ENCODE measurements around the gene SEH1L.
"Not testable (repeated sequence)": the region's sequence is repeated elsewhere in the genome, so short reads cannot be mapped to it uniquely, and the experiment has no call there.

The SEH1L gene

DNA sequence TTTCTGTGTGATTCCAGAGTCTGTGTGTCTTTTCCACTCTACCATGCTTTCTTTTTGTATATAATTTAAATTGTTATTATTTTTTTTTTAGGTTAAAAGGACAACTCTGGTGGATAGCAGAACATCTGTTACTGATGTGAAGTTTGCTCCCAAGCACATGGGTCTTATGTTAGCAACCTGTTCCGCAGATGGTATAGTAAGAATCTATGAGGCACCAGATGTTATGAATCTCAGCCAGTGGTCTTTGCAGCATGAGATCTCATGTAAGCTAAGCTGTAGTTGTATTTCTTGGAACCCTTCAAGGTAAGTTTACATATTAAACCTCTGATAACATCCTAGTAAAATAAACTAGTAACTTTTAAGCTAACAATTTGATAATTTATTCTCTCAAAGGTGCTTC is 15.3 kb downstream of the SEH1L start:
- no peak for TF ChIP-seq Cebpa-rat (IDR thresholded peaks at IDR 0.05)
- Histone ChIP-seq H3K36me3 (peaks cover 99% of the 10 kb centered on the region), H3K4me3 (no peak overlapping the region), H3K27ac (no peak overlapping the region), H3K27me3 (no peaks in the 10 kb centered on the region), H3K4me1 (peaks cover 23% of the 10 kb centered on the region), H3K9ac (no peak overlapping the region), H3K9me3 (peaks cover 12% of the 10 kb centered on the region), H3K4me2 (no peak overlapping the region), H4K20me1 (peaks cover 27% of the 10 kb centered on the region)

DNA sequence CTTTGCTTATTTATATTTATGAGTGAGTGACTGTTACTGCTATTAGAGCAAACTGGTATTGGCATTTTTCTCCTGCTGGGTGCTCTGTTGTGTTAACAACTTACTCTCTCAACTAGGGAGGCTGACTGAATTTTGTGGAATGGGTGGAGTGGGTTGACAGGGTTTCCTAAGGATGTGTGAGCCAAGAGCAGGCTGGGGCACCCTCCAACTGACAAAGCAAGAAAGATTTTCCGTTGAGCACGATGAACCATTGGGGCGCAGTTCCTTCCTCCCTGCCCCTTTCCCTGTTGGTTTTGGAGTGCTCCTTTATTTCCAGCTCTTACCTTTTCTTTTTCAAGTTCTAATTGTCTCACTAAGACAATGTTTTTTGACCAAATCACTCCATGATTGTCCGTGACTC is 20.3 kb downstream of the SEH1L start:
- no peak for TF ChIP-seq Cebpa-rat (IDR thresholded peaks at IDR 0.05)
- H3K4me2 ChIP-seq: peak overlapping the region; percentile 86
- H3K27me3 ChIP-seq: no peaks in the 10 kb centered on the region
- H4K20me1 ChIP-seq: no peaks in the 10 kb centered on the region
- peaks cover 89% of the 10 kb centered on the region for H3K36me3 ChIP-seq
- H3K4me1 ChIP-seq: peaks cover 40% of the 10 kb centered on the region
- H3K9me3 ChIP-seq: peaks cover 3% of the 10 kb centered on the region; the same call in 1 of the 2 replicates
- H3K27ac ChIP-seq: peak overlapping the region; percentile 80
- peak overlapping the region; percentile 70 for H3K9ac ChIP-seq
- H3K4me3 ChIP-seq: peak overlapping the region; percentile 40; the same call in 1 of the 2 replicates

DNA sequence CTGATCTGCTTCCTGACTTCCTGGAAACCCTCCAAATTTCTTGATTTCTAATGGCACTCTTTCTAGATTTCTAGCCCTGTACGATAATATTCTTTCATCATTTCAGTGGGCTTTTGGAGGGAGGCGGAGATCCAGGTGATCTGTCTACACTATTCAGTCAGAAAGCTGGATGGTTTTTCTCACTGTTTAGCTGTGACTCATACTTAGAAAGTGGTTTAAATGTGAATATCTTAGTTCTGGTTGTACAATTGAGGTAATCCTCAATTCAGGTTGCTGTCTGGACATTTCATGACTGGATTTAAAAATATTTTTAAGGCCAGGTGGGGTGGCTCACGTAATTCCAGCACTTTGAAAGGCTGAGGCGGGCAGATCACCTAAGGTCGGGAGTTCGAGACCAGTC is 20.8 kb downstream of the SEH1L start:
- peaks cover 40% of the 10 kb centered on the region for H3K4me1 ChIP-seq
- peak overlapping the region; percentile 86 for H3K4me2 ChIP-seq
- no peak overlapping the region for H3K9ac ChIP-seq
- H3K4me3 ChIP-seq: no peak overlapping the region; the same call in 1 of the 2 replicates
- peak overlapping the region; percentile 80 for H3K27ac ChIP-seq
- no peaks in the 10 kb centered on the region for H4K20me1 ChIP-seq
- H3K36me3 ChIP-seq: peaks cover 89% of the 10 kb centered on the region
- H3K27me3 ChIP-seq: no peaks in the 10 kb centered on the region
- TF ChIP-seq Cebpa-rat (IDR thresholded peaks at IDR 0.05): no peak
- H3K9me3 ChIP-seq: peaks cover 2% of the 10 kb centered on the region; the same call in 1 of the 2 replicates

DNA sequence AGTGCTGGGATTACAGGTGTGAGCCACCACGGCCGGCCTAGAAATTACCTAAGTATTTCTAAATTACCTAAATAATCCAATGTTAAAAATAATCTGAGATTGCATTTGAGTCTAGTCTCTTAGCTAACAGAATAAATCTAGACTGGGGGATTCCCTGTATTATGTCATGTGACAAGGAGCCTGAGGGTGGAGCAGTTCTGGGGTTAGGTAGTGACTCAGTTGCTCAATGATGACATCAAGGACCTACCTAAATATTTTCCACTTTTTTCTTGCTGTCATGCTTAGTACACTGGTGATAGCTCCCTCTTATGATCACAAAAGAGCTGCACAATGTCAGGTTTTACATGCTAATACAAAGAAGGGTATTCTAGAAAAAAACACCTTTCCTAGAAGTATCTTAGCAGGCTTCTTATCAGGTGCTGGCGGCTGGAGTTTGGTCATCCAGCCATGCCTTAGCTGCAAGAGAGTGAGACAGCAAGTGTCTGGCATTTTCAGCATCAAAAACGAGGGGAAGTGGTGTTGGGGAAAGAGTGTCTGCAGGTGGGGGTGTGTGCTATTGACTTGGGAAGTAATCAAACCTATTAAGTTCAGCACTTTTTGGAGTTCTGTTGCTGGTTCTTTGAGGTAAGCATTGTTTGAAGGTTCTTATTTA is 25.9 kb downstream of the SEH1L start:
- Histone ChIP-seq H3K9me3 (peaks cover 11% of the 10 kb centered on the region), H3K4me1 (peaks cover 15% of the 10 kb centered on the region)
- TF ChIP-seq Cebpa-rat (IDR thresholded peaks at IDR 0.05): no peak

DNA sequence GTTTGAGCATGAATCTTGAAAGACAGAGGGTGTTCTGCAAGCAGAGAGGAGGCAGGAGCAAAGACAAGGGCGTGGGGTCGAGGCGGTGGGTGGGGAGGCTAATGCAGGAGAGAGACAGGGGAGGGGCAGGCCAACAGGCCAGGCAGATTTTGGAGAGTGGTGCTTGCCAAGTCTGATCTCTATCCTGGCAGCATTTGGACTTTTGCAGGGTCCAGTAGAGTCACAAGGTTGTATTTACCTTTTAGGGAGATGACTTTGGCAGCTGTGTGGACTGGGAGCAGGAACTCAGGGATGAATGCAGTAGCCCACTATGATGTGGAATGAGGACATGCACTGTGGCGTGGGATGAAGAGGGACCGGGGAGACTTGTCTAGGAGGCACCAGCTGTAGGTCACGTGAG is 27.7 kb downstream of the SEH1L start:
- peaks cover 85% of the 10 kb centered on the region for H3K36me3 ChIP-seq
- H3K4me1 ChIP-seq: no peaks in the 10 kb centered on the region

More for the DNA sequence above, 25.9 kb downstream of the SEH1L start:
- Histone ChIP-seq H3K27ac (no peak overlapping the region), H3K4me3 (no peak overlapping the region), H3K27me3 (no peaks in the 10 kb centered on the region), H3K9ac (no peak overlapping the region), H3K4me2 (no peak overlapping the region), H4K20me1 (no peaks in the 10 kb centered on the region; the same call in 1 of the 2 replicates), H3K36me3 (peaks cover 90% of the 10 kb centered on the region)

DNA sequence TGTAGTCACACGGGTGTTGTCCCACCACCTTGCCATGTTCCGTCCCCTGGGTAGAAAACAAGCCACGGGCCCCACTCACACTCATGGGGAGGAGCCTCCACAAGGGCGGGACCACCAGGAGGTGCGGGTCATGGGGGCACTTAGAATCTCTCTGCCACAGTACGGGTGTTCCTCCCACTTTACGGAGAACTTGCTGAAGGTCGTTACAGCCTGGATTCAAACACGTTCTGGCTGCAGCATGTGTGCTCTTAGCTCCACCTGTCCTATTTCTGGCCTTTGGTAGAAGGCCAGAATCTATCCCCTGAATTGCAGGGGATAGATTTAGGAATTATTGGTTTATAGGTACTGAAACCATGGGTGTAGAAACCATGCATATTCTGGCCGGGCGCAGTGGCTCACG is 28.5 kb downstream of the SEH1L start:
- Histone ChIP-seq H3K9me3 (peaks cover 13% of the 10 kb centered on the region), H3K27ac (no peak overlapping the region), H4K20me1 (no peaks in the 10 kb centered on the region; the same call in 1 of the 2 replicates), H3K27me3 (no peaks in the 10 kb centered on the region), H3K4me1 (no peaks in the 10 kb centered on the region), H3K4me3 (no peak overlapping the region), H3K4me2 (no peak overlapping the region), H3K36me3 (peaks cover 77% of the 10 kb centered on the region), H3K9ac (no peak overlapping the region)
- TF ChIP-seq Cebpa-rat (IDR thresholded peaks at IDR 0.05): no peak

More for the DNA sequence above, 27.7 kb downstream of the SEH1L start:
- Histone ChIP-seq H3K9ac (no peak overlapping the region), H3K27ac (no peak overlapping the region), H3K9me3 (peaks cover 13% of the 10 kb centered on the region), H3K4me3 (no peak overlapping the region), H3K27me3 (no peaks in the 10 kb centered on the region), H3K4me2 (no peak overlapping the region), H4K20me1 (no peaks in the 10 kb centered on the region; the same call in 1 of the 2 replicates)
- TF ChIP-seq Cebpa-rat (IDR thresholded peaks at IDR 0.05): no peak

DNA sequence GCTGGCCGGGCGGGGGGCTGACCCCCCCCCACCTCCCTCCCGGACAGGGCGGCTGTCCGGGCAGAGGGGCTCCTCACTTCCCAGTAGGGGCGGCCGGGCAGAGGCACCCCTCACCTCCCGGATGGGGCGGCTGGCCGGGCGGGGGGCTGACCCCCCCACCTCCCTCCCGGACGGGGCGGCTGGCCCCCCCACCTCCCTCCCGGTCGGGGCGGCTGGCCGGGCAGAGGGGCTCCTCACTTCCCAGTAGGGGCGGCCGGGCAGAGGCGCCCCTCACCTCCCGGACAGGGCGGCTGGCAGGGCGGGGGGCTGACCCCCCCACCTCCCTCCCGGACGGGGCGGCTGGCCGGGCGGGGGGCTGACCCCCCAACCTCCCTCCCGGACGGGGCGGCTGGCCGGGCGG is 32.3 kb downstream of the SEH1L start:
- H3K9ac ChIP-seq, H3K4me2 ChIP-seq, H3K27ac ChIP-seq, H3K27me3 ChIP-seq, H3K4me1 ChIP-seq, H4K20me1 ChIP-seq, H3K4me3 ChIP-seq: not testable (repeated sequence)
- peaks cover 67% of the 10 kb centered on the region for H3K36me3 ChIP-seq
- H3K9me3 ChIP-seq: peaks cover 13% of the 10 kb centered on the region

DNA sequence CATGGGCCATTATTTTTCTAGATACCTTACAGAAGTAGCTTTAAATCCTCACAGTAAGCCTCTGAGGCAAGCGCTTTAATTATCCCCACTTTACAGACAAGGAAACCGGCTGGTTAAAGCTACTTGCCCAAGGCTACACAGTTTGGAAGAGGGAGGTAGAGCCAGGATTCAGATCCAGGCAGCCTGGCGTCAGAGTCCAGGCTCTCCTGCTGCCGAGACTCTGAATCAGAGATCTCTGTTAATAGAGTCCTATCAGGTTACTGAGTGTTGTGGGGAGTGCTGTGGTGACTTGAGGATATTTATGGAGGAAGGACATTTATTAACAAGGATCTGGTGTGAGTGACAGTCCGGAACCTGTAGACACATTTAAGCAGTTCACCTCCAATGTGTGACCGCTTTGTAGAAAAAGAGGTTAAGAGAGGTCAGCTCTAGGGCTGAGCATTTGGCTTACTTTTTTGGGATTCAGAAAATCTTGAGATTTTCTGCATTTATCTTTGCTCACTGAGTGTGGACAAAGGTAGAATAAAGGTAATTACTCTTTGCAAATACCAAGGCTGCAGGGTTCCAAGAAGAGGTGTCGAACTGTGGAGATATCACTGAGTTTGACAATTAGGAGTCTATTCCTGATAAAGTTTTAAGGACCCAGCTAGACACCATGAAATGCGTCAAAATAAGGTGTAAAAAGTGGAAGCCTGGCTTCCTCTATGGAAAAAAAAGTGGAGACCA is 41.7 kb downstream of the SEH1L start:
- 0 out of 2 replicates have a peak overlapping the region, but pooled peaks have one; percentile 95 for H3K4me2 ChIP-seq
- TF ChIP-seq Cebpa-rat (IDR thresholded peaks at IDR 0.05): no peak
- peaks cover 28% of the 10 kb centered on the region for H4K20me1 ChIP-seq
- peaks cover 28% of the 10 kb centered on the region for H3K4me1 ChIP-seq
- no peak overlapping the region for H3K9ac ChIP-seq
- H3K27me3 ChIP-seq: no peaks in the 10 kb centered on the region
- peaks cover 29% of the 10 kb centered on the region; the same call in 1 of the 2 replicates for H3K36me3 ChIP-seq
- no peaks in the 10 kb centered on the region; the same call in 1 of the 2 replicates for H3K9me3 ChIP-seq
- no peak overlapping the region for H3K4me3 ChIP-seq
- H3K27ac ChIP-seq: no peak overlapping the region

DNA sequence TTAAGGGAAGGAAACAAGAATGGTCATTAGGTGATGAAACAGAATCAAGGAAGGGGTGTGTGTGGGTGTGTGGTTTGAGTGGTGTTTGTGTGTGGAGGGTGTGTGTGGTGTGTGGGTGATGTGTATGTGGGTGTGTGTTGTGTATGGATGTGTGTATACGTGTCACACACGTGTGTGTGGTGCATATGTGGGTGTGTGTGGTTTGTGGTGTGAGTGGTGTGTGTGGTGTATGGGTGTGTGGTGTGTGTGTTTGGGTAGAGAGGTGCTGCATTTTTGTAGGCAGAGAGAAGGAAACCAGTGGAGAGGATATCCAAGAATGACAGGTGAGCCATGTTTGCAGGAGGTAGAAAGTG is 42.3 kb downstream of the SEH1L start:
- Histone ChIP-seq H3K27ac (peak overlapping the region; percentile 87; the same call in 1 of the 2 replicates), H3K4me2 (peak overlapping the region; percentile 95), H3K4me3 (peak overlapping the region; percentile 88), H3K4me1 (peaks cover 28% of the 10 kb centered on the region), H3K27me3 (no peaks in the 10 kb centered on the region), H3K9ac (peak overlapping the region; percentile 96; the same call in 1 of the 2 replicates), H3K9me3 (no peaks in the 10 kb centered on the region; the same call in 1 of the 2 replicates), H3K36me3 (peaks cover 33% of the 10 kb centered on the region; the same call in 1 of the 2 replicates), H4K20me1 (peaks cover 31% of the 10 kb centered on the region)
- no peak for TF ChIP-seq Cebpa-rat (IDR thresholded peaks at IDR 0.05)

DNA sequence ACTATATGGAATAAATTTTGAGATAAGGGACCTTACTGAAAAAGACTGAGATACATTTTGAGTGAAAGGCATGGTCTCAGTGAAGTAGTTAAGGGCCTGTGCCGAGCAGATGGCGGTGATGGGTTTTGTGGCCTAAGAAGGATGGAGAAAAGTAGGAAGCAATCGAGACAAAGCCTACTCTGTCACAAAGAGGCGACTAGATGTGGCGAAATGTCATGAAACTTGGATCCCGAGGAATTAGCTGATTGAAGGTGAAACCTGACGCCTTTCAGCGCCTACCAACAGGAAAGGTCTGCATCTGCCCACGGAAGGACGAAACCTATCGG is 42.8 kb downstream of the SEH1L start:
- H3K27me3 ChIP-seq: no peaks in the 10 kb centered on the region
- H3K9ac ChIP-seq: peak overlapping the region; percentile 96
- H3K27ac ChIP-seq: peak overlapping the region; percentile 87
- H4K20me1 ChIP-seq: peaks cover 35% of the 10 kb centered on the region
- peaks cover 34% of the 10 kb centered on the region for H3K36me3 ChIP-seq
- H3K9me3 ChIP-seq: no peaks in the 10 kb centered on the region; the same call in 1 of the 2 replicates
- no peak for TF ChIP-seq Cebpa-rat (IDR thresholded peaks at IDR 0.05)
- H3K4me3 ChIP-seq: peak overlapping the region; percentile 88
- peak overlapping the region; percentile 95 for H3K4me2 ChIP-seq
- H3K4me1 ChIP-seq: peaks cover 28% of the 10 kb centered on the region
